Measurements from ENCODE around the gene AGK.

AGK gene

DNA sequence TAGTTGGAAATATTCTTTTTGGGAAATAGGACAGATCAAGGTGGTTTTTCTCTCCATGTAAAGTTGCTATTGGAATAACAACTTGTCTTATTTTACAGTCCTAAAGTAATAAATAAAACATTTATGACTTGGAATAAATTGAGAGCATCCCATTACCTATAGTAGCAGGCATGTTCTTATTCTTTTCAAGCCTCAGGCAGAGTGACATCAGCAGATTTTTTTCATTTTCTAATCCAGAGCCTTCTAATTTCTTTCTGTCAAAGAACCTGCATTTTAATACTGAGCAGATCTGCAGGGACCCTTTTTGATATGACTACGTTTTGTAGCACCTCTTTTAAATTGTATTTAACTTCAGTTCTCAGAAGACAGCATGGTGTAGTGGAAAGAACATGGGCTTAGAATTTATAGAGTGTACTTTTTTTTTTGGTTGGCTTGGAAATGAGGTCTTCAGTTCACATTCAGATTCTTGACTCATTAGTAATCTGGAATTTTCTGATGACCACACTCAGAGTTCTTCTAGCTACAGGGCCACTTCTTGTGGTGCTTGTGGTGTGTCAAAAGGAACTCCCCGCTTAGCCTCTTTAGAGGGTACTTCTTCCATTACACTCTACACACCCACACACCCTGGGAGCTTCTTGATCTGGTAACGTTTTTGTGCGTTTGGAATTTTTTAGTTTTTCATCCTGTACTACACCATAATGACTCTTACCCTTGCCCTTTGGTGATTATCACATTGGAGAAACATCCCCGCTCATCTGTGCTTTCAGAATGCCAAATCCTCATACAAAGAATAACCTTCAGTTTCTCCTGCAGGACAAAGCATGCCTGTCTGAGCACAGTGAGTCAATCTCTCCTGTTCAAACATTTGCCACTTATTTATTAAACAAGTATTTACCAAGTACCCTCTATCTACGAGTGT lies 34.6 kb downstream of the AGK start:
- CTCF ChIA-PET: no interaction called here
- Histone ChIP-seq H3K27ac (ENCODE audit: insufficient read depth in 1 of 2, low read depth in 1 of 2, low read length in 2 of 2, poor library complexity in 1 of 2, severe bottlenecking in 2 of 2) (no peak overlapping the region), H3K36me3 (ENCODE audit: control insufficient read depth in 4 of 4, insufficient read depth in 4 of 4, low read length in 3 of 4) (peaks cover 4 to 14% (median 9%) of the 10 kb centered on the region in 4 experiments), H3K9me3 (ENCODE audit: control extremely low read depth in 1 of 5, control insufficient read depth in 4 of 5, insufficient read depth in 2 of 5, low read depth in 1 of 5, low read length in 4 of 5) (peaks cover 0 to 12% (median 1%) of the 10 kb centered on the region in 5 experiments), H3K4me3 (ENCODE audit: control insufficient read depth in 1 of 7, extremely low read depth in 1 of 7, insufficient read depth in 4 of 7, low read depth in 2 of 7, low read length in 6 of 7) (no peak overlapping the region), H3K27me3 (replicated peaks in 2 of 5; ENCODE audit: control insufficient read depth in 4 of 5, insufficient read depth in 5 of 5, low read length in 4 of 5) (no peaks in the 10 kb centered on the region), H3K4me1 (ENCODE audit: control extremely low read depth in 1 of 4, control insufficient read depth in 4 of 4, insufficient read depth in 4 of 4, low read length in 3 of 4) (no peaks in the 10 kb centered on the region)
- WGBS (ENCODE audit: insufficient coverage): 100% methylated on average over 5 of the region's 6 CpGs
- DNase-seq: no peak
- POLR2A ChIA-PET: no interaction called here

DNA sequence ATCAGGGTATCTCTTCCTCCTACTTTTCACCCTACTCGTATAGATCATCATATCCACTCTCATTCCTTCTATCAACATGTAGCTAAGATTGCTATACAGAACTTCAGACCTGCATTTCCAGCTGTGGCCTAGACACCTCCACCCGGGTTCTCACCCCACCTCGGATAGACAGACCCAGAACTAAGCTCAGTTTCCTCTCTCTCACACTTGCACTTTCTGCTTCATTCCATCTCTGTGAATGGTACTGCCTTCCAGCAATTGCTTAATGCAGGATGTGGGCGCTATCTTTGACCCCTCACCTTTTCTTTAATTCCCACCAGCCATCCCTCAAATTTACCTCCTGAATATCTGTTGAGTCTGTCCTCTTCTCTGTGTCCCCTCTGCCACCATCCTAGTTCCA lies 35.7 kb downstream of the AGK start:
- DNase-seq: no peak
- WGBS (ENCODE audit: insufficient coverage): 79% methylated on average over 4 of the region's 4 CpGs
- peaks cover 0 to 7% (median 0%) of the 10 kb centered on the region in 5 experiments for H3K9me3 ChIP-seq (ENCODE audit: control extremely low read depth in 1 of 5, control insufficient read depth in 4 of 5, insufficient read depth in 2 of 5, low read depth in 1 of 5, low read length in 4 of 5)
- ChIA-PET POLR2A (no interaction called here), CTCF (no interaction called here)
- no peaks in the 10 kb centered on the region for H3K27me3 ChIP-seq (replicated peaks in 2 of 5; ENCODE audit: control insufficient read depth in 4 of 5, insufficient read depth in 5 of 5, low read length in 4 of 5)
- H3K4me1 ChIP-seq (ENCODE audit: control extremely low read depth in 1 of 4, control insufficient read depth in 4 of 4, insufficient read depth in 4 of 4, low read length in 3 of 4): no peaks in the 10 kb centered on the region
- H3K4me3 ChIP-seq (ENCODE audit: control insufficient read depth in 1 of 7, extremely low read depth in 1 of 7, insufficient read depth in 4 of 7, low read depth in 2 of 7, low read length in 6 of 7): no peak overlapping the region
- H3K27ac ChIP-seq (ENCODE audit: insufficient read depth in 1 of 2, low read depth in 1 of 2, low read length in 2 of 2, poor library complexity in 1 of 2, severe bottlenecking in 2 of 2): no peak overlapping the region
- H3K36me3 ChIP-seq (ENCODE audit: control insufficient read depth in 4 of 4, insufficient read depth in 4 of 4, low read length in 3 of 4): peaks cover 4 to 15% (median 9%) of the 10 kb centered on the region in 4 experiments

DNA sequence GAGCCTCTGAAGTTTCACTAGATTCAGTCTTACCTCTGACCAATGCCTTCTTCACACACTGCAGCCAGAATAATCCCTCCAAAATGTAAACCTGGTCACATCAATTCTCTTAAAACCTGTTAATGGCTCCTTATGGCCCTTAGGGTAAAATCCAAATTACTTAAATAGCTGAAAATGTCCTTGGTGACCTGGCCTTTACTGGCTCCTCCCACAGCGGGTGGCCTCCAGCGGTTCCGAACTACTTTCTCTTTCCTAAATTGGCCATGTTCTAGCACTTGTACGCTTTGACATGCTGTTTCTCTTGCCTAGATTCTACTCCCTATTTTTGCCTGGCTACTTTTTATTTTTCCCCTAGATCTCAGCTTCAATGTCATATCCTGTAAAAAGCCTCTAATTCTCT lies 36.1 kb downstream of the AGK start:
- H3K4me3 ChIP-seq (ENCODE audit: control insufficient read depth in 1 of 7, extremely low read depth in 1 of 7, insufficient read depth in 4 of 7, low read depth in 2 of 7, low read length in 6 of 7): no peak overlapping the region
- no peaks in the 10 kb centered on the region for H3K27me3 ChIP-seq (replicated peaks in 2 of 5; ENCODE audit: control insufficient read depth in 4 of 5, insufficient read depth in 5 of 5, low read length in 4 of 5)
- 97% methylated on average over 4 of the region's 4 CpGs for WGBS (ENCODE audit: insufficient coverage)
- CTCF ChIA-PET: no interaction called here
- H3K4me1 ChIP-seq (ENCODE audit: control extremely low read depth in 1 of 4, control insufficient read depth in 4 of 4, insufficient read depth in 4 of 4, low read length in 3 of 4): no peaks in the 10 kb centered on the region
- POLR2A ChIA-PET: no interaction called here
- DNase-seq: no peak
- H3K36me3 ChIP-seq (ENCODE audit: control insufficient read depth in 4 of 4, insufficient read depth in 4 of 4, low read length in 3 of 4): peaks cover 4 to 19% (median 7%) of the 10 kb centered on the region in 4 experiments
- H3K27ac ChIP-seq (ENCODE audit: insufficient read depth in 1 of 2, low read depth in 1 of 2, low read length in 2 of 2, poor library complexity in 1 of 2, severe bottlenecking in 2 of 2): no peak overlapping the region
- peaks cover 0 to 3% (median 0%) of the 10 kb centered on the region in 5 experiments for H3K9me3 ChIP-seq (ENCODE audit: control extremely low read depth in 1 of 5, control insufficient read depth in 4 of 5, insufficient read depth in 2 of 5, low read depth in 1 of 5, low read length in 4 of 5)

DNA sequence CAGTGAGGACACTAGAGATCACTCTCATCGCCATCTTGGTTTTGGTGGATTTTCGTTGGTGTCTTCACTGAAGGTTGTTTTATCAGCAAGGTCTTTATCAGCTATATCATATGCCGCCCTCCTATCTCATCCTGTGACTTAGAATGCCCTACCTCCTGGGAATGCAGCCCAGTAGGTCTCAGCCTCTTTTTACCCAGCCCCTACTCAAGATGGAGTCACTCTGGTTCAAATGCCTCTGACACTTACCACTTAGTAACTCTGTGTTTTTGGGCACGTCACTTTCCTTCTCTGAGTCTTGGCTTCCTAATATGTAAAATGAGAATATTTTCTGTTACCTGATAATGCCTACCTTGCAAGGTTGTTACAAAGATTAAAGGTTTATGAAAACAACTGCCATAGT lies 37.7 kb downstream of the AGK start:
- POLR2A ChIA-PET: no interaction called here
- Histone ChIP-seq H3K4me1 (ENCODE audit: control extremely low read depth in 1 of 4, control insufficient read depth in 4 of 4, insufficient read depth in 4 of 4, low read length in 3 of 4) (no peaks in the 10 kb centered on the region), H3K36me3 (ENCODE audit: control insufficient read depth in 4 of 4, insufficient read depth in 4 of 4, low read length in 3 of 4) (peaks cover 8 to 25% (median 10%) of the 10 kb centered on the region in 4 experiments), H3K4me3 (ENCODE audit: control insufficient read depth in 1 of 7, extremely low read depth in 1 of 7, insufficient read depth in 4 of 7, low read depth in 2 of 7, low read length in 6 of 7) (no peak overlapping the region), H3K9me3 (ENCODE audit: control extremely low read depth in 1 of 5, control insufficient read depth in 4 of 5, insufficient read depth in 2 of 5, low read depth in 1 of 5, low read length in 4 of 5) (no peaks in the 10 kb centered on the region), H3K27me3 (replicated peaks in 2 of 5; ENCODE audit: control insufficient read depth in 4 of 5, insufficient read depth in 5 of 5, low read length in 4 of 5) (no peaks in the 10 kb centered on the region), H3K27ac (ENCODE audit: insufficient read depth in 1 of 2, low read depth in 1 of 2, low read length in 2 of 2, poor library complexity in 1 of 2, severe bottlenecking in 2 of 2) (no peak overlapping the region)
- DNase-seq: no peak
- CTCF ChIA-PET: no interaction called here
- WGBS (ENCODE audit: insufficient coverage): 100% methylated on average over 3 of the region's 4 CpGs

DNA sequence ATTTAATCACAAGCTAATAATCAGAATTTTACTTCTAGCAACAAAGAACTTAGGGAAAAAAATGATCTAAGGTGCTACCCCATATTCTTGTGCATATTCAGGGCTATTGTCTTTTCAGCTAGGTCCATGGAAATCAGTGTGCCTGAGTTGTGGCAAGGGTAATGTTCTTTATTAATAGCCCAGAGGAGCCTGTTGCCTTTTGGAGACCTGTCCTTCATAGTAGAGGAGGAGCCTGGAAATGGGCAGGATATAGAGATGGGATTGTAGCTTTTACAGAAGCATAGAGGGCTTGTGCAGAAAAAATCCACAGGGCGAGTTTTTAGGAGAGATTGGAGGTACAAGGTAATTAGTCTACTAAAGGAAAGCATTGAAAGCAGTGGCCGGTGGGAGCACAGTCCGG lies 38.9 kb downstream of the AGK start:
- no peak overlapping the region for H3K27ac ChIP-seq (ENCODE audit: insufficient read depth in 1 of 2, low read depth in 1 of 2, low read length in 2 of 2, poor library complexity in 1 of 2, severe bottlenecking in 2 of 2)
- POLR2A ChIA-PET: no interaction called here

DNA sequence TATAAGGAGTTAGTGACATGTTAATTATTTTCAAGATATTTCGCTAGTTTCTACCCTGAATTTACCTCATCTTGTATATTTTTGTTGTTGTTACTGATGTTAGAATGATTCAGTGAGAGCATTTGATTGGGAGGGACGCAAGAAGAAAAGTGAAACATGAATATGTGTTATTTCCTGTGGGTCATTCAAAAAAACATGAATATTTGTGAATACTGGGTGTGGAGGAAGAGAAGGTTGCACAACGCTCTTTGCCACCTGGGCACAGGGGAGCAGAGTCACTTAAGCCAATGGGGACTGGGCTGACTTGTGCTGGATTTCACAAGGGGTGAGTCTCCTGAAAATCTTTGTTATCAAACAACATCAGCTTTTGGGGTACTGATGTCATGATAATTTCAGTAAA lies 39.5 kb downstream of the AGK start:
- H3K4me1 ChIP-seq (ENCODE audit: control extremely low read depth in 1 of 4, control insufficient read depth in 4 of 4, insufficient read depth in 4 of 4, low read length in 3 of 4): no peaks in the 10 kb centered on the region
- no peak overlapping the region for H3K27ac ChIP-seq (ENCODE audit: insufficient read depth in 1 of 2, low read depth in 1 of 2, low read length in 2 of 2, poor library complexity in 1 of 2, severe bottlenecking in 2 of 2)
- no peaks in the 10 kb centered on the region for H3K27me3 ChIP-seq (replicated peaks in 2 of 5; ENCODE audit: control insufficient read depth in 4 of 5, insufficient read depth in 5 of 5, low read length in 4 of 5)
- no peaks in the 10 kb centered on the region for H3K9me3 ChIP-seq (ENCODE audit: control extremely low read depth in 1 of 5, control insufficient read depth in 4 of 5, insufficient read depth in 2 of 5, low read depth in 1 of 5, low read length in 4 of 5)
- H3K4me3 ChIP-seq (ENCODE audit: control insufficient read depth in 1 of 7, extremely low read depth in 1 of 7, insufficient read depth in 4 of 7, low read depth in 2 of 7, low read length in 6 of 7): no peak overlapping the region
- ChIA-PET CTCF (interaction anchor here (1.3 kb wide), 1 partner anchor 39 kb away, joined by 3 read pairs; no protein-coding TSS in a partner anchor), POLR2A (no interaction called here)
- no peak for DNase-seq
- H3K36me3 ChIP-seq (ENCODE audit: control insufficient read depth in 4 of 4, insufficient read depth in 4 of 4, low read length in 3 of 4): peaks cover 8 to 32% (median 14%) of the 10 kb centered on the region in 4 experiments
- 95% methylated on average over 2 of the region's 3 CpGs for WGBS (ENCODE audit: insufficient coverage)

More for the DNA sequence above, 38.9 kb downstream of the AGK start:
- 80% methylated on average over 3 of the region's 3 CpGs for WGBS (ENCODE audit: insufficient coverage)
- Histone ChIP-seq H3K36me3 (ENCODE audit: control insufficient read depth in 4 of 4, insufficient read depth in 4 of 4, low read length in 3 of 4) (peaks cover 8 to 31% (median 13%) of the 10 kb centered on the region in 4 experiments), H3K27me3 (replicated peaks in 2 of 5; ENCODE audit: control insufficient read depth in 4 of 5, insufficient read depth in 5 of 5, low read length in 4 of 5) (no peaks in the 10 kb centered on the region), H3K9me3 (ENCODE audit: control extremely low read depth in 1 of 5, control insufficient read depth in 4 of 5, insufficient read depth in 2 of 5, low read depth in 1 of 5, low read length in 4 of 5) (no peaks in the 10 kb centered on the region), H3K4me1 (ENCODE audit: control extremely low read depth in 1 of 4, control insufficient read depth in 4 of 4, insufficient read depth in 4 of 4, low read length in 3 of 4) (no peaks in the 10 kb centered on the region), H3K4me3 (ENCODE audit: control insufficient read depth in 1 of 7, extremely low read depth in 1 of 7, insufficient read depth in 4 of 7, low read depth in 2 of 7, low read length in 6 of 7) (no peak overlapping the region)
- DNase-seq: no peak
- CTCF ChIA-PET: interaction anchor here (1.3 kb wide), 1 partner anchor 38 kb away, joined by 3 read pairs; no protein-coding TSS in a partner anchor

DNA sequence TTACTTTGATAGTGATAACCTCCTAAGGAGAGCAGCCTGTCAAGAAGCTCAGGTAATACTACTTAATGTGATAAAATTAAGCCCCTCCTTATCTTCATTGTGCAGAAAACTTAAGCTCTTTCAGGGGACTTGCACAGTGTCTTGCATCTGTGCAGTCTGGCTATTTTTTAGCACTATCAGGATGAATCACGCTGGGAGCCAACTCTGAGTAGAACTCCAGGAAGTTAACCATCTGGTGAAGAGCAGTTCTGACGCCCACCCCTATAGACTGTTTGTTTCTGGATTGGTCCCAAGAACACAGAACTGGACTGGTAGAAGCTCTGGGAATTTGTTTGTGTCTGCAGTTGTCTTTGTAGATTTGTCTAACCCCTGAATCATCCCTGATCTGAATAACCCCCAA lies 41.9 kb downstream of the AGK start:
- WGBS (ENCODE audit: insufficient coverage): 88% methylated on average over 2 of the region's 2 CpGs
- Histone ChIP-seq H3K27me3 (replicated peaks in 2 of 5; ENCODE audit: control insufficient read depth in 4 of 5, insufficient read depth in 5 of 5, low read length in 4 of 5) (no peaks in the 10 kb centered on the region), H3K9me3 (ENCODE audit: control extremely low read depth in 1 of 5, control insufficient read depth in 4 of 5, insufficient read depth in 2 of 5, low read depth in 1 of 5, low read length in 4 of 5) (no peaks in the 10 kb centered on the region), H3K27ac (ENCODE audit: insufficient read depth in 1 of 2, low read depth in 1 of 2, low read length in 2 of 2, poor library complexity in 1 of 2, severe bottlenecking in 2 of 2) (no peak overlapping the region), H3K4me3 (ENCODE audit: control insufficient read depth in 1 of 7, extremely low read depth in 1 of 7, insufficient read depth in 4 of 7, low read depth in 2 of 7, low read length in 6 of 7) (no peak overlapping the region), H3K36me3 (ENCODE audit: control insufficient read depth in 4 of 4, insufficient read depth in 4 of 4, low read length in 3 of 4) (peaks cover 9 to 32% (median 16%) of the 10 kb centered on the region in 4 experiments), H3K4me1 (ENCODE audit: control extremely low read depth in 1 of 4, control insufficient read depth in 4 of 4, insufficient read depth in 4 of 4, low read length in 3 of 4) (no peaks in the 10 kb centered on the region)
- ChIA-PET CTCF (no interaction called here), POLR2A (interaction anchor here (0.5 kb wide), 1 partner anchor 168 kb away, joined by 3 read pairs; no protein-coding TSS in a partner anchor)
- DNase-seq: peak in 1 of 3 donors; percentile 8
